HEK293 (cell line): ENCODE results near the gene CNFN.
A peak's percentile ranks its signal among the peaks of the same experiment; 100 is the strongest.

Experiments used
- CTCF ChIA-PET: fragments of 350-600 bp; formaldehyde crosslinking; extraction: SDS; loops from one replicate; lab custom pipeline; 2021; ENCODE audit warnings: antibody characterized with exemption; lab: Yijun Ruan, JAX
- POLR2A ChIA-PET: fragments of 300-600 bp; formaldehyde crosslinking; extraction: SDS; loops from one replicate; lab custom pipeline; 2020; ENCODE audit warnings: antibody characterized with exemption, inconsistent platforms; lab: Yijun Ruan, JAX
- H3K27ac ChIP-seq: fragments of 200-500 bp; sonication (Bioruptor generic); 2 replicates; pipeline ENCODE4 v1.5.1; 2014; ENCODE audit warnings: low read depth, low read length, control low read depth, inconsistent platforms; ENCODE audit errors: extremely low read depth
- H3K36me3 ChIP-seq, 2 experiments: fragments of 200-500 bp in 1 of 2; sonication (Bioruptor generic) in 1 of 2; 1 replicate in 1 of 2; 2 replicates in 1 of 2; pipeline ENCODE4 v1.5.1; 2014 to 2017; ENCODE audit warnings: inconsistent platforms in 2 of 2, low read length in 2 of 2; ENCODE audit not compliant: control insufficient read depth in 2 of 2, insufficient read depth in 1 of 2
- H3K4me1 ChIP-seq: fragments of 200-500 bp; sonication (Bioruptor generic); 2 replicates; pipeline ENCODE4 v1.5.1; 2014; ENCODE audit warnings: mild to moderate bottlenecking, low read length, inconsistent platforms; ENCODE audit not compliant: control insufficient read depth, insufficient read depth
- H3K4me3 ChIP-seq: 2 replicates; pipeline ENCODE4 v1.5.1; 2011; ENCODE audit warnings: low read depth, mild to moderate bottlenecking, control low read depth, low read length, moderate library complexity
- H3K9me3 ChIP-seq: fragments of 200-500 bp; sonication (Bioruptor generic); 2 replicates; pipeline ENCODE4 v1.5.1; 2014; ENCODE audit warnings: low read depth, low read length, inconsistent platforms; ENCODE audit not compliant: control insufficient read depth, insufficient read depth
- EGR2 ChIP-seq: fragments of 450-650 bp; formaldehyde crosslinking; IDR thresholded peaks from 2 replicates; pipeline ENCODE4 v1.5.1; 2016; ENCODE audit warnings: low read depth, missing biosample characterization, missing genetic modification characterization
- GLIS1 ChIP-seq: fragments of 450-650 bp; formaldehyde crosslinking; IDR thresholded peaks from 2 replicates; pipeline ENCODE4 v1.5.1; 2016; ENCODE audit warnings: missing biosample characterization, missing genetic modification characterization
- KLF1 ChIP-seq: fragments of 450-650 bp; formaldehyde crosslinking; IDR thresholded peaks from 2 replicates; pipeline ENCODE4 v1.5.1; 2016; ENCODE audit warnings: missing biosample characterization, missing genetic modification characterization
- KLF9 ChIP-seq: fragments of 450-650 bp; formaldehyde crosslinking; IDR thresholded peaks from 2 replicates; pipeline ENCODE4 v1.5.1; 2016; ENCODE audit warnings: missing biosample characterization, missing genetic modification characterization, low read depth
- OSR2 ChIP-seq: fragments of 450-650 bp; formaldehyde crosslinking; IDR thresholded peaks from 2 replicates; pipeline ENCODE4 v1.5.1; 2016; ENCODE audit warnings: missing biosample characterization, missing genetic modification characterization
- SCRT2 ChIP-seq: fragments of 450-650 bp; formaldehyde crosslinking; IDR thresholded peaks from 2 replicates; pipeline ENCODE4 v1.5.1; 2016; ENCODE audit warnings: missing biosample characterization, missing genetic modification characterization
- ZBTB17 ChIP-seq: fragments of 450-650 bp; formaldehyde crosslinking; IDR thresholded peaks from 2 replicates; pipeline ENCODE4 v1.5.1; 2016; ENCODE audit warnings: missing biosample characterization, missing genetic modification characterization
- ZFHX2 ChIP-seq: fragments of 450-650 bp; formaldehyde crosslinking; conservative IDR thresholded peaks from 2 replicates; pipeline ENCODE4 v1.5.1; 2016; ENCODE audit warnings: missing biosample characterization, missing genetic modification characterization
- ZFP3 ChIP-seq: fragments of 450-650 bp; formaldehyde crosslinking; IDR thresholded peaks from 2 replicates; pipeline ENCODE4 v1.5.1; 2016; ENCODE audit warnings: low read depth, missing biosample characterization, missing genetic modification characterization
- ZFP37 ChIP-seq: fragments of 450-650 bp; formaldehyde crosslinking; IDR thresholded peaks from 2 replicates; pipeline ENCODE4 v1.5.1; 2016; ENCODE audit warnings: missing biosample characterization, missing genetic modification characterization
- ZIC2 ChIP-seq: fragments of 450-650 bp; formaldehyde crosslinking; IDR thresholded peaks from 2 replicates; pipeline ENCODE4 v1.5.1; 2016; ENCODE audit warnings: missing biosample characterization, missing genetic modification characterization
- ZNF335 ChIP-seq: fragments of 450-650 bp; formaldehyde crosslinking; conservative IDR thresholded peaks from 2 replicates; pipeline ENCODE4 v1.5.1; 2016; ENCODE audit warnings: missing biosample characterization, missing genetic modification characterization
- ZNF350 ChIP-seq: fragments of 450-650 bp; formaldehyde crosslinking; IDR thresholded peaks from 2 replicates; pipeline ENCODE4 v1.5.0; 2017; ENCODE audit warnings: missing biosample characterization, mild to moderate bottlenecking, missing genetic modification characterization
- ZNF37A ChIP-seq: fragments of 450-650 bp; IDR thresholded peaks from 2 replicates; pipeline ENCODE4 v1.5.1; 2018; ENCODE audit warnings: missing biosample characterization, missing genetic modification characterization
- ZNF521 ChIP-seq: fragments of 450-650 bp; formaldehyde crosslinking; IDR thresholded peaks from 2 replicates; pipeline ENCODE4 v1.5.1; 2017; ENCODE audit warnings: missing biosample characterization, mild to moderate bottlenecking, missing genetic modification characterization
- ZNF664 ChIP-seq: fragments of 450-650 bp; formaldehyde crosslinking; IDR thresholded peaks from 2 replicates; pipeline ENCODE4 v1.5.1; 2016; ENCODE audit warnings: missing biosample characterization, missing genetic modification characterization
- ZNF791 ChIP-seq: fragments of 450-650 bp; formaldehyde crosslinking; IDR thresholded peaks from 2 replicates; pipeline ENCODE4 v1.5.1; 2016; ENCODE audit warnings: missing biosample characterization, missing genetic modification characterization
- TF ChIP-seq, protein P1 (sequence below): fragments of 450-650 bp; formaldehyde crosslinking; IDR thresholded peaks from 2 replicates; pipeline ENCODE4 v1.5.1; 2016; ENCODE audit warnings: missing biosample characterization, missing genetic modification characterization

Gene CNFN

DNA sequence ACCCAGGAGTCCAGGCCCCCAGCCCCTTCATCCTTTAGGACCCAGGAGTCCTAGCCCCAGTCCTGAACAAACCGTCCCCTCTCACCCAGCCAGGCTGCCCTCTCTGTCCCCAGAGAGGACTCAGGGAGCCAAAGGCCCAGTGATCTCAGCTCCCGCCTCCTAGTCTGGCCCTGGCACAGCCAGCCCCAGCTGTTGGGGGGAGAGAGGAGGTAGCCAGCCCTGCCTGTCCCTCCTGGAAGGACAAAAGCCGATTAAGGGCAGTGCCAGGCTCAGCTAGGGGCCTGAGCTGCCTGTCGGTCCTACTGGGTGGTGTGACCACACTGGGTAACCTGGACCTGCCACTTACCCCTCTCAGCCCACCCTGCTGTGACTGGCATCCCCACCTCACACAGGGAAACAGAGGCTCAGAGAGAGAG, 22.6 kb upstream of the CNFN start:
- no peaks in the 10 kb centered on the region; a peak in 1 of 3 replicates for H3K36me3 ChIP-seq
- CTCF ChIA-PET = interaction anchor here (0.6 to 3.3 kb wide), 8 partner anchors 8 to 331 kb away, joined by 3 to 16 read pairs (median 4); no protein-coding TSS in a partner anchor
- TF ChIP-seq GLIS1 (0 out of 2 replicates have a peak, but pooled peaks have one; percentile 20), SCRT2 (tag by site-specific recombination) (peak; percentile 2; the same call in 1 of the 2 replicates)
- TF ChIP-seq, protein P1, sequence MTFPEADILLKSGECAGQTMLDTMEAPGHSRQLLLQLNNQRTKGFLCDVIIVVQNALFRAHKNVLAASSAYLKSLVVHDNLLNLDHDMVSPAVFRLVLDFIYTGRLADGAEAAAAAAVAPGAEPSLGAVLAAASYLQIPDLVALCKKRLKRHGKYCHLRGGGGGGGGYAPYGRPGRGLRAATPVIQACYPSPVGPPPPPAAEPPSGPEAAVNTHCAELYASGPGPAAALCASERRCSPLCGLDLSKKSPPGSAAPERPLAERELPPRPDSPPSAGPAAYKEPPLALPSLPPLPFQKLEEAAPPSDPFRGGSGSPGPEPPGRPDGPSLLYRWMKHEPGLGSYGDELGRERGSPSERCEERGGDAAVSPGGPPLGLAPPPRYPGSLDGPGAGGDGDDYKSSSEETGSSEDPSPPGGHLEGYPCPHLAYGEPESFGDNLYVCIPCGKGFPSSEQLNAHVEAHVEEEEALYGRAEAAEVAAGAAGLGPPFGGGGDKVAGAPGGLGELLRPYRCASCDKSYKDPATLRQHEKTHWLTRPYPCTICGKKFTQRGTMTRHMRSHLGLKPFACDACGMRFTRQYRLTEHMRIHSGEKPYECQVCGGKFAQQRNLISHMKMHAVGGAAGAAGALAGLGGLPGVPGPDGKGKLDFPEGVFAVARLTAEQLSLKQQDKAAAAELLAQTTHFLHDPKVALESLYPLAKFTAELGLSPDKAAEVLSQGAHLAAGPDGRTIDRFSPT (tag by site-specific recombination) = no peak
- no peak overlapping the region for H3K4me3 ChIP-seq
- peaks cover 8% of the 10 kb centered on the region for H3K4me1 ChIP-seq
- H3K27ac ChIP-seq = no peak overlapping the region
- POLR2A ChIA-PET = interaction anchor here (1.2 to 2.9 kb wide), 4 partner anchors 9 to 16 kb away, joined by 4 to 16 read pairs (median 6); no protein-coding TSS in a partner anchor
- no peaks in the 10 kb centered on the region for H3K9me3 ChIP-seq

DNA sequence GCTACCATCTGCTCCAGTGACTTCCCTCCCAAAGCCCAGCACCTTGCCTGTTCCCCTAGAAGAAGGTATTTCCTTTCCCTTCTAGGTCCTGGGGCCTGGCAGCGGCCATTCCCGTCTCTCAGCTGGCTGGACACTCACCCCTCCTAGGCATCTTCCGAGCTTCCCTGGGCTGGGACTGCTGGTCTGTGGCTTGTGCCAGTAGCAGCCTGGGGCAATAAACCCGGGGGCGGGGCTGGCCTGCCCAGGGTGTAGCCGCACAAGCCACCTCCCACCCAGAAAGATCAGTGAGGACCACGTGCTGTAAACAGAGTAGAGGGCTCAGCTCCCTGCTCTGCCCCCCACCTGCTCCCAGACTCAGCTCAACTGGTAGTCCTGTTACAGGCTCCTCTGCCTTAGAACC, 22.1 kb upstream of the CNFN start:
- Histone ChIP-seq H3K4me1 (peaks cover 8% of the 10 kb centered on the region), H3K36me3 (no peaks in the 10 kb centered on the region; a peak in 1 of 3 replicates), H3K4me3 (no peak overlapping the region), H3K27ac (peak overlapping the region; percentile 11; the same call in 1 of the 2 replicates), H3K9me3 (no peaks in the 10 kb centered on the region)
- POLR2A ChIA-PET = interaction anchor here (1.2 to 2.9 kb wide), 4 partner anchors 9 to 16 kb away, joined by 4 to 16 read pairs (median 6); no protein-coding TSS in a partner anchor
- TF ChIP-seq ZFP37 (tag by site-specific recombination) (no peak), EGR2 (peak; percentile 46; the same call in 1 of the 2 replicates), ZNF350 (tag by site-specific recombination) (no peak), SCRT2 (tag by site-specific recombination) (peak; percentile 32; the same call in 1 of the 2 replicates), KLF1 (tag by site-specific recombination) (peak; percentile 94), ZNF335 (0 out of 2 replicates have a peak, but pooled peaks have one; percentile 12), ZFP3 (tag by site-specific recombination) (no peak), GLIS1 (peak; percentile 49; the same call in 1 of the 2 replicates), OSR2 (tag by site-specific recombination) (0 out of 2 replicates have a peak, but pooled peaks have one; percentile 39), KLF9 (tag by site-specific recombination) (peak; percentile 41; the same call in 1 of the 2 replicates), ZNF37A (tag by site-specific recombination) (no peak), ZFHX2 (peak; percentile 73), ZBTB17 (tag by site-specific recombination) (peak; percentile 29; the same call in 1 of the 2 replicates), ZNF521 (no peak), ZIC2 (tag by site-specific recombination) (peak; percentile 55)
- CTCF ChIA-PET = interaction anchor here (0.6 to 3.3 kb wide), 10 partner anchors 9 to 330 kb away, joined by 3 to 16 read pairs (median 4); no protein-coding TSS in a partner anchor

DNA sequence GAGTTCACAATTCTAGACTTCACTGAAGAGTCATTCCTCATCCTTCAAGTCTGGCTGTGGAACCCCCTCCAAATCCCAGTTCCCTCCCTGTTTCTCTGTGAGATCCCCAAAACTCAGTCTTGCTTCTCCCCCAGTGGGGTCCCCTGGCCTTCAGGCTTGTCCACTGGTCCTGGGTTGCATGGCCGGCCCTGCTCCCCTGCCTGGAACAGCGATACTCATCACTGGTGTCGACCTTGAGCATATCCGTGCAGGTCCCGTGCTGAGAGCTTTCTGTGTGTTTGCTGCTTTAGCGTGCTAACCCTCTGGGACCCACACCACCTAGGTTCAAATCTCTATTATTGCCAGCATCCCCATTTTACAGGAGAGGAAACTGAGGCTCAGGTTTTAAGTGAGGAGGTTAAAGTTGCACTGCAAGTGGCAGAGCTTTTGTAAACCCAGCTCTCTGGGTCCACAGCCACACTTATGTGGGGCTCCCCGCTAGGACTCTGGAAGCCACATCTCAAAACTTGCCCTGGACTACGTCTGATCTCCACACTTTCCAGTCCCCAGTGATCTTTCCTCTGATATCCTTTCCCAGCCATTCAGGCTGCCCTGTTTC, 21.6 kb upstream of the CNFN start:
- POLR2A ChIA-PET = interaction anchor here (1.2 to 2.9 kb wide), 3 partner anchors 8 to 15 kb away, joined by 4 to 16 read pairs (median 6); no protein-coding TSS in a partner anchor
- H3K9me3 ChIP-seq = no peaks in the 10 kb centered on the region

More for the DNA sequence above, 21.6 kb upstream of the CNFN start:
- no peaks in the 10 kb centered on the region; a peak in 1 of 3 replicates for H3K36me3 ChIP-seq
- CTCF ChIA-PET = interaction anchor here (0.7 to 3.3 kb wide), 9 partner anchors 9 to 195 kb away, joined by 3 to 16 read pairs (median 5); no protein-coding TSS in a partner anchor
- peaks cover 8% of the 10 kb centered on the region for H3K4me1 ChIP-seq
- peak overlapping the region; percentile 11; the same call in 1 of the 2 replicates for H3K27ac ChIP-seq
- TF ChIP-seq ZNF791 (tag by site-specific recombination) = no peak
- peak; percentile 54; the same call in 1 of the 2 replicates for TF ChIP-seq ZNF664 (tag by site-specific recombination)
- H3K4me3 ChIP-seq = no peak overlapping the region
